ENCODE data around the gene GPC5.
"Not testable (repeated sequence)": the region's sequence is repeated elsewhere in the genome, so short reads cannot be mapped to it uniquely, and the experiment has no call there.

The GPC5 gene

DNA sequence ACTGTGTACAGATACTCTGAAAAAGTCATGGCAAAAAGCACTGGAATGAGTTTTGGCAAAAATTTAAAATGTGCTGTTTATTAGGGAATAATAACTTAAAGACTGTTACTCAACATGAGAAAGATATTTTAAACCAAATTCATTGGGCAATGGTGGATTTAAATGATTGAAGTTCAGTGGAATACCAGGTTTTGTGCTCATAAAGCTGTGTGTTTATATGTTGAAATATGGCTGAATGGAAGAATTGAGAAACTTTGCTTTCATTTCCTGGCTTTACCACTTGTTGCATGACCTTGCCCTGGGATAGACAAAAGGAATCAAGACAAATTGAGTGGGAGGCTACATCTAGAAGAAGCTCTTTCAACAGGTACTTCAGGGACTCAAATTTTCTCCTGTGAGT, 246.4 kb downstream of the GPC5 start:
- no peak for DNase-seq (ENCODE audit: low read depth in 2 of 3, low spot score in 2 of 3)

DNA sequence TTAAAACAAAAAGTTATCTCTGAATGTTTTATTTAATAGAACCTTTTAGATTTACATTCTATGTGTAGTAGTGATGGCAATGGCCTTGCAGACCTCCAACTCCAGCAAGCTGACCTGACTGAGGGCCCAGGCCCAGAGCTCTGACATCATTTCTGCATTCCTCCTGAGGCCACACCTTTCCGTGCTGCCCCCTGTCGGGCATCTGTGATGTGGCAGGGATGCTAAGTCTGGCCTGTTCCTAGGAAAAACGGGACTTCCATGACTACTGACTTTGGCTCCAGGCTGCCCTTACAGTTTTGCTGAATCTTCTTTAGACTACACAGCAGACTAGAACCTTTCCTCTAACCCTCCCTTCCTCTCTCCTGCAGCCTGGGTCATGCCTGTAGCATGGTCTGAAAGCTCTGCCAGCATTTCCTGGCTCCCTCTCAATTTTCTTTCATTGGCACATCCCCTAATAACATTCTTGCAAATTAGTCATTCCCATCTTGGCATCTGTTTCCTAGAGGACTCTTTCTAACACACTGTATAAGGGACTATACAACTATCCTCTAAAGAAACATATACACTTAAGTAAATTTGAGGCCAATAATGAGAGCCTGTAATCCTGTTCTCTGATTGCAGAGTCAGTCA, 249.1 kb downstream of the GPC5 start:
- no peak for DNase-seq (ENCODE audit: low read depth in 2 of 3, low spot score in 2 of 3)

DNA sequence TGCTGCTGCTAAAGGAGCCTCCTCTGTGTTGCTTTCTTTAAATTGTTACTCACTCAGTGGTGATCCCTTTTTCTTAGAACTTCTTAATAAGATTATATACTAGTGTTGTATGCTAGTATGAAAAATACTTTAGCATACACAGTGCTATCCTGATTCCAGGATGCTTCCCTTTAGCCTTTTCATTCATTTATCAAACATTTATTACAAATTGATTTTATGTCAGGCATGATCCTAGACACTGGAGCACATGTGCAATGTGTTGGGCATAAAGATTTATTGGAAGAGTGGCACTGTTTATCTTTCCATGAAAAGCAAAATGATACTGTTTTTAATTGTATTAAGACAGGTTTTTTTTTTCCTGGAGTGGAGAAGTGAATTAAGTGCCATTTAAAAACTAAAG, 249.6 kb downstream of the GPC5 start:
- no peak for DNase-seq (ENCODE audit: low read depth in 2 of 3, low spot score in 2 of 3)

DNA sequence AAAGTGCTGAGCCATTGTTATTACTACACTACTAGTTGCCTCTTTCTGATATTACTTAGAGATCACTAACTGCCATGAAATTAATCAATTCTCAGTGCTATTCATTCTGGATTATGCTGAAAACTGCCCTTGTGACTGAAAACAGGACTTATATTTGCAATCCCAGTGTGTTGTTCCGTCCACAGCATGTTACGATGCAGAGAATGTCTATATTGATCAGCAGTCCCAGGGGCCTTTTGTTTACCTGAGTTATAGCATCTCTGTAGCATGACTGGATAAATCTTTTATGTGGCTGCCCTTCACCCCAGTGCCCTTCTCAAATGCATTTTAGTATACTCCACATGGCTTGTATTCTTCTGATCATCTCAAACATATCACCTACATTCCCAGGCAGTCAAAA, 251.0 kb downstream of the GPC5 start:
- DNase-seq (ENCODE audit: low read depth in 2 of 3, low spot score in 2 of 3) = no peak

DNA sequence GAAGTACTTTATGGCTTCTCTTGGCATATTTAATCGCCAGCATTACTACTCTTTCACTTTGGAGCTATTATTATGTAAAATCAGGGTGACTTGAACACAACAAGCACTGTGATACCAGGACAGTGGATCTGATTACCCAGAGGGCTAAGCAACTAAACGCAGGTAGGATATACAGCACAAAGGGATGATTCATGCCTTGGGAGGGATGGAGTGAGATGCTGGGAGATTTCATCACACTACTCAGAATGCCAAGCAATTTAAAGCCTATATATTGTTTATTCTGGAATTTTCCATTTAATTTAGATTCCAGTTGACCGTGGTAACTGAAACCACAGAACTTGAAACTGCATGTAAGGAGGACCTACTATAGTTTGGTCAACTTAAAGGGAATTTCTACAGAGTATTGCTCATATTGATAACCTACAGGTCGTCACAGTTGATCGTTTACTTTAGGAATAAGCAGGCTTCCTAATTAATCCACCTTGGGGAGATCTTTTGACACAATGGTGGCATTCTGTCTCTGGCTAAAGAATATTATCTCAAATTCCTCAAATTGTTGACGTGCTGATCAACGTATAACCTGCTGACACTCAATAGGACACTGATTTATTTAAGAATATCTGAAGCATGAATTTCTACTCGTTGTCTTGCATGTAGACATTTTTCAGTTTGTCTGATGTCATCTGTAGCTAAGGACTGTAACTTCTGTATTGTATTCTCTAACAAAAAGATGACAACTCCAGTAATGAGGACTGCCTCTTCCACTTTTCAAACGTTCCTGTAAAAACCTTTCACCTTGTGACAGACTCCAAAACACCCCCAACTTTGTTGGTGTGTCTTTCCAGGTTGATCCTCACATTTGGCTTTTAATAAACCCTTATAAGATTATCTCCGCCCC, 254.2 kb downstream of the GPC5 start:
- no peak for DNase-seq (ENCODE audit: low read depth in 2 of 3, low spot score in 2 of 3)

DNA sequence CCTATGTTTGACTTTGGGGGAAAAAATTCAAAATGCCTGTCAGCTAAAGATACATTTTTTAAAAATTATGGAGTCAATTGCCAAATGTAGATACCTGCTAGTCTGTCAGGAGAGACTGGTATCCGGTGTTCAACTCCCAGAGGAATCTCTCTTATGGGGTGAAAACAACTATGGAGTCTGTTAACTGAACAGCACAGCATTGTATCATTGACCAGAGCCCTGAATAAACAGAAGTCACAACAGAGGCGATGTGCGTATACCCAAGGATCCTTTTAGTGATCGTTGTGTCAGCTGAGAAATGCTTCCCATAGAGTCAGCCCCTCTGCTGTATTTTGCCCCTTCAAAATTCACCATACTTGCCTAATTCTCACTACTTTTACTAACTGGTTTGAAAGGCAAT, 257.3 kb downstream of the GPC5 start:
- no peak for DNase-seq (ENCODE audit: low read depth in 2 of 3, low spot score in 2 of 3)

DNA sequence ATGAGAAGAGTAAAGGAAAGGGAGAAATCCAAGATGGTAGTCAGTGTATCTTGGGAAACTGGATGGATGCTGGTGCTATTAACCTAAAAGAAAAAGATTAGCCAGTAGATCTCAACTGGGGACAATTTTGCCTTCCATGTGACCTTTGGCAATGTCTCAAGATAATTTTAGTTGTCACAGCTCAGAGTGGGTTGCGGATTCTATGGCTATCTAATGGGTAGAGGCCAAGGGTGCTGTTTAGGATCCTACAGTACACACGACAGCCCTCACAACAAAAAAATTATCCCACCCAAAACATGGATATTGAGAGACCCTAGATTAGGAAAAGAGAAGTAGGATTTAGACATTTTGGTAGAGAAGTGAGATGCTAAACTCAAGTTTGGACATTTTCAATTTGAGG, 258.9 kb downstream of the GPC5 start:
- no peak for DNase-seq (ENCODE audit: low read depth in 2 of 3, low spot score in 2 of 3)

DNA sequence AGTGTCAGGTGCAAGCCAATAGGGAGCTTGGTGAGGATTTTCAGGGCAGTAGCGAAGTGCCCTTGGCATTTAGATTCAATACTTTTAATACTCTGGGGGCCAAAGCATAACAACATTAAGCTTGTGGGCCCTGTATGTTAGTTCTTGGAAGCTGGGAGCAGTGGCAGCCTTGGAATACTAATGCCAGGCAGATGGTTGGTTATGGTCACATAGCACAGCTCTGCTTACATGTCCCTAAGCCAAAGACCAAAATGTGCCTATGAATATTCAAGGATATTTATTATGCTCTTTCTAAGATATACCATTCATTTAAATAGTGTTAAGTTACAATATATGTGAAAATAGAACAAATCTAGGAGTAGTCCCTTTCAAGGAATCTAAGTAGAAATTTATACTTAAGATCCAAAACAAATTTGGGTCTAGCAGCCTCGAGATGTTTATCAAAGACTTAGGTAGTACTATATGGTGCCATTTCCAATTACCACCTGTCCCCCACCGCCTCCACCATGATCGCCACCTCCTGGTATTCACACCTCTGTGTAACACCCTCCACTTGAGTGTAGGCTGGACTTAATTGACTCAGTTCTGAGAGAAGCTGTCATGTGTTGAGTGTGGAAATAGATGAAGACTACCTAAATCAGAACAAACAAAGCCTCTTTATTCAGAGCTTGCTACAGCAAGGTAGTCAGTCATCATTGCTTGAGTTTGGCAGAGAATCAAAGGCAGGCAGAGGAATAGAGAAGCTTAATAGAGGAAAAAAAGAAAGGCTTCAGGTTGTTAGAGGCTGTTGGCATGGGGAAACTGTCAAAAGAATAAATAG, 261.0 kb downstream of the GPC5 start:
- no peak for DNase-seq (ENCODE audit: low read depth in 2 of 3, low spot score in 2 of 3)

DNA sequence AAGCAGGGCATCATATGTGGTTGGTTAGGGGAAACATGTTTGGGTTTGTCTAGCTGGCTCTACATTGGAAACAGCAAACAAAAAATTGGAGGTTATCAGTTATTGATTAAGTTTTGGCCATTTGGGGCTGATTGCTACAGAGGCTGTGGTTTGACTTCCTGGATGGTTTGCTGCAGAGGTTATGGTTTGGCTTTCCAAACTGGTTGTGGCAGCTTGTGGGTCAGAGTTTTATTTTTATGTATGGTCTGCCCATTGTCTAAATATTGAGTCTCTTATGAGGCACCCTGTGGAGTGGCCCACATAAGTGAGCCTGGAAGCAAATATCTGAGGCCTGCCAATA, 261.6 kb downstream of the GPC5 start:
- no peak for DNase-seq (ENCODE audit: low read depth in 2 of 3, low spot score in 2 of 3)

DNA sequence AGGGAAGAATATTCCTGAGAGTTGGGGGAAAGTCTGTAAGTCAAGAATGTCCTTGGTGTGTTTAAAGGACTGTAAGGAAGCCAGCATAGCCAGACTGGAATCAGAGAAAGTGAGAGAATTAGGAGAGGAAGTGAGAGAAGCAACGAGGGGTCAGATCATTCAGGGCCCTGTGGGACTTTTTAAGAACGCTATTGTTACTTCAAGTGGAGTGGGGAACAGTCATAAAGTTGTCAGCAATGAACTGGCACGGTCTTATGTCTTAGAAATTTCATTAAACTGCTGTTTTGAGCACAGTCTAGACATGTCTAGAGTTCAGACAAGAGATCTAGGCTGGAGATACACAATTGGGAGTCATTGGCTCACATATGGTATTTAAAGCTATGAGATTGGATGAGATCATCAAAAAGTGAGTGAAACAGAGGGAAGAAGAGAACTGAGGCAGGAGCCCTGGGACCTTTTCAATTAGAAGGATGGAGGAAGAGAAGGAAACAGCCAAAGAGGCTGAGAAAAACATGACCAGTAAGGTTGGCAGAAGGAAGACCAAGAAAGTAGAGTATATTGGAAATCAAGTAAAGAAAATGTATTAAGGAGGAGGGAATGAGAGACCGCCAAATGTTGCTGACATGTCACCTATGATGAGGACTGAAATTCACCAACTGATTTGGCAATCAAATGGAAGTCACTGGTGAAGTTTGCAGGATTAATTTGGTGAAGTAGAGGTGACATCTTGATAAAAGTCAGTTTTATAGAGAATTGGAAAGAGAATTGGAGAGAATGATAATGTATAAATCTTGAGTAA, 263.5 kb downstream of the GPC5 start:
- DNase-seq (ENCODE audit: low read depth in 2 of 3, low spot score in 2 of 3) = no peak

DNA sequence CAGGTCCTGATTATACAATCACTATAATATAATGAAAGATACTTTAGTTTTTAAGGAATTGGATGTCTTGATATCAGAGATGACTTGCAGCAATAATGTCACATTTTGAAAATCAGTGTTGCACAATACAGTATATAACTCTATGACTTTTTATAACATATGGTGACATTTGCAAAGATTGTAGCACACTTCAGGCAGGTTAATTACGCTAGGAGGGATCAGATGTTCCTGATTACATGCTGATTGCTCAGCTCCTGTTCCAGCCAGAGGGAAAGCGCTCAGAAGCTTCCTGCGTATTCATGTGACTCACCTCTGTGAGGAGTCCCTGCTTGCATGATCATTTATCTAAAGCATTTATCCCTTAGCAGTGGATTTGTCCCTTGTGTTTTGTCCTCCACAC, 265.6 kb downstream of the GPC5 start:
- no peak for DNase-seq (ENCODE audit: low read depth in 2 of 3, low spot score in 2 of 3)

DNA sequence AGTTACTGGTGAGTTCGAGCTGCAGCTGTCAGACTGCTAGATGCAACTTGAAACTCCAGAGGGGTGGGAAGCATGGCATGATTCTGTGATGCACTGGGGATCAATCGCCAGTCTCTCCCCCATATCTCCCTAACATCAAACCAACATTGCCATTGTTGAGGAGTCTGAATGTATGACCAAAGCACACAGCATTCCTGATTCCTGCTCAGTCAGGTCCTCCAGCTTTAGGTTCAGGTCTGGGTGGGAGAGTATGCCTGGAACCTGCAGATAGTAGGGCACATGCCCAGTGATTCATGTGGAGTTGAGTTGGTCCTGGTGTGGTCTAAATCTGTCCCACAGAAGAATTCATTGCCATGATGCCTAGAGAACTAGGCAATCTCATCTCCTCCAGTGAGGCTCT, 269.1 kb downstream of the GPC5 start:
- no peak for DNase-seq (ENCODE audit: low read depth in 2 of 3, low spot score in 2 of 3)

DNA sequence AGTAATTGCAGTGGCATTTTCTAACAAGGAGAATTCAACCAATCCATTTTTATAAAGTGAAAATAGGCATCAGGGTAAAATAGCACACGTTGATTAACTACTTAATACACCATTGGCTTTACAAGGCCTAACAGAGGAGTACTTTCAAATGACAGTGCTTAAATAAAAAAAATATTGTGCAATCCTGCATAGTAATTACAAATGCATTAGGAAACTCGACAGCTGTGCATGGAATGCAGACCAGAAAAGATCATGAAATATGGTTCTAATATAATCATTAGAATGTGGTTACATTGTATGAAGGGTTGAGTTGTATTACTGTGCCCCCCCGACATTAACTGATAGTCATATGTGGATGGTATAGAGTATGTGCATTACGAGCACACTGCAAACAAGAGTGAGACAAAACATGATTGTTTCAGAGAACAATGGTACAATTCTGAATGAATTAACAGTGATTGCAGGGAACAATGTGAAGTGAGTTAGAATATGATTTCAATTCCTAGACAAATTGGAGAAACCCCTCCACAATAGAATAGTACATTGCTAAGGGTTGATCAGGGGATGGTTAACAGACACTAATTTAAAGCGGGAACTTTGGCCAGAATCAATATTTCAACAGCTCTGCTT, 270.6 kb downstream of the GPC5 start:
- no peak for DNase-seq (ENCODE audit: low read depth in 2 of 3, low spot score in 2 of 3)

DNA sequence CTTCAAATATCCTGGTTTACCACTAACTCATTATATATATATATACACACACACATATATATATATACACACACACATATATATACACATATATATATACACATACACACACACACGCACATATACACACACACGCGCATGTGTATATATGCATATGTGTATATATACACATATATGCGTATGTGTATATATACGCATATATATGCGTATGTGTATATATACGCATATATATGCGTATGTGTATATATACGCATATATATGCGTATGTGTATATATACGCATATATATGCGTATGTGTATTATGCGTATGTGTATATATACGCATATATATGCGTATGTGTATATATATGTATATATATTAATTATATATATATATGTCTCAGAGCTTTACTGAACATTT, 275.9 kb downstream of the GPC5 start:
- not testable (repeated sequence) for DNase-seq (ENCODE audit: low read depth in 2 of 3, low spot score in 2 of 3)

DNA sequence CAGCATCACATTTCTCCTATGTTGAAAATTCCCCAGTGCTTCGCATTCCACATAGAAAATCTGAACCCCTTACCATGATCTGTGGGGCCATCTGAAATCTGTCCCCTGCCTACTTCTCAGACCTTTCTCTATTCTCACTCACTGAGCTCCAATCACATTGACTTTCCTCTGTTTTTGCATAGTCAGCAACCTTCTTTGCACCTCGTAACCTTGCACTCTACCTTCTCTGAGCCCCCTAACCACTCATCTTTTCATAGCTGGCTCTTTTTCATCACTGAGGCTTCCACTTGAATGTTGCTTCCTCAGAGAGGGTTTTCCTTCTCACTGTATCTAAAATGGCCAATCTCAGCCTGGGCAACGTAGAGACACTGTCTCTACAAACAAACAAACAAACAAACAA, 286.3 kb downstream of the GPC5 start:
- DNase-seq (ENCODE audit: low read depth in 2 of 3, low spot score in 2 of 3) = no peak

DNA sequence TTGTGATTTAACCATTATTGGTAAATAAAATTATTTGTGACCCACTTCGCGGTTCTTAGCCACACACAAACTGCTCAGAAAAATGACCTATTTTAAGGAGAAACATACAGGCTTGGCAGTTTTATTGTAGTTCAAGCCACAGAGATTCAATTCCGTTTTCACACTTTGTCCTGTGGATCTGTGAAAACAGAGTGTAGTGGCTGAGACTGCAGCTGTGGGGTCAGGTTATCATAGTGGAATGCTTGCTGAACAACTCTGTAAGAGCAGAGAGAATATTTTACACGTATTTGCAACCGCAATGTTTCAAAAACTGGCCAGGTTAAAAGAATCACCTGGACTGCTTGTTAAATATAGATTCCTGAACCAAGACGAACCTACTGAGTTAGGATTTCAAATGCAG, 292.5 kb downstream of the GPC5 start:
- no peak for DNase-seq (ENCODE audit: low read depth in 2 of 3, low spot score in 2 of 3)

DNA sequence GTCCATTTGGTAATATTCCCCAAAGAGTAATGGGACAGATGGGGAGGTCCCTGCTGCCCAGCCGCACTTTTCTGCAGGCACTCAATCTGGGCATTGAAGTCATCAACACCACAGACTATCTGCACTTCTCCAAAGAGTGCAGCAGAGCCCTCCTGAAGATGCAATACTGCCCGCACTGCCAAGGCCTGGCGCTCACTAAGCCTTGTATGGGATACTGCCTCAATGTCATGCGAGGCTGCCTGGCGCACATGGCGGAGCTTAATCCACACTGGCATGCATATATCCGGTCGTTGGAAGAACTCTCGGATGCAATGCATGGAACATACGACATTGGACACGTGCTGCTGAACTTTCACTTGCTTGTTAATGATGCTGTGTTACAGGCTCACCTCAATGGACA, 295.0 kb downstream of the GPC5 start:
- DNase-seq (ENCODE audit: low read depth in 2 of 3, low spot score in 2 of 3) = no peak

DNA sequence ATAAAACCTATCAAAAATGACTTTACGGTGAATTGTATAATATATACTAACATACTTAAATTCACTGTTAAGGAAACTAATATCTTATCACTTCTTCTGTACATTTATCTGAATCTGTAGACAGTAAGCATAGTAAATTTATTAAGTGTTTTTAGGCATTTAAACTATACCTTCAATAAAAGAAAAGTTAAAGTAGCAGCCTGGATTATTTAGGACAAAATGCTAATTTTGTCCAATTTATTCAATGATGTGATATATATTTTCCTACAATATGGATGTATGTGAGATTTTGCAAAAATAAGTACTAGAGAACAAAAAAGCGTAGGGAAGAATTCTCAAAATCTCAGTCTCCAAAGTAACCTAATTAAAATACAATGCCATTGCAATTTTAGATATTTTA, 299.9 kb downstream of the GPC5 start:
- no peak for DNase-seq (ENCODE audit: low read depth in 2 of 3, low spot score in 2 of 3)

DNA sequence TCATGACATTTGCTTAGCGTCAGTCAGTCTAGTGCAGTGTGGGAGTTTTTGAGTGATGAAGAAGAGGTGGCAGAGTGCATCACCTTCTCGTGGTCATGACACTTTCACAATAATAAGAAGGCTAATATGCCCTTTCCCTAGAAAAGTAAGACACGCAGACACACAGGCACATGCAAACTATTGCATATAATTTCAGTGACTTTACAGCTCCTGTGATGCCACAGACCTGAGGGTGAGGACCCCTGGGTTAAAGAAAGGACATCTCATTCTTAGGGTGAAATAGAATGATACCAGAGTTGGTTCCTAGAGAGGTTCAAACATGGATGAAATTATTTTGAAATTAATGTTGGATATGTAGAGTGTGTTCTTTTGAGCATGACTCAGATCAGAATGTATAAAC, 300.3 kb downstream of the GPC5 start:
- DNase-seq (ENCODE audit: low read depth in 2 of 3, low spot score in 2 of 3) = no peak

DNA sequence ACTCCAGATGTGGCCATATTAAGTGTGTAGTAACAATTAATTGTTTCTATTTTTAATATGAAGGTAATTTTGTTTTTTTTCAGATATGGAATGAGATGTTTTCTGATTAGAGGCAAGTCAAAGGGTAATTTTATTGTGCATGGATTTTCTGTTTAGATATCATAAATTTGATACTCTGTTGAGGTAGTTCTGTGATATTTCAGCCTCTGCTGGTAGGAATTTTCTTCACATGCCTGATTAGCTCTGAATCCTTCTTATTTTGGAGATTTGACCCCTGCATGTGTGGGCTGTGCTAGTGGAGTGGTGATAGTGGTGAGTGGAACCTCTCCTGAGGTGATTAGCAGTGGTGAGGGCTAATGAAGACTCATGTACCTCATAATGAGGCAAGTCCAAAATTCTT, 301.4 kb downstream of the GPC5 start:
- no peak for DNase-seq (ENCODE audit: low read depth in 2 of 3, low spot score in 2 of 3)

DNA sequence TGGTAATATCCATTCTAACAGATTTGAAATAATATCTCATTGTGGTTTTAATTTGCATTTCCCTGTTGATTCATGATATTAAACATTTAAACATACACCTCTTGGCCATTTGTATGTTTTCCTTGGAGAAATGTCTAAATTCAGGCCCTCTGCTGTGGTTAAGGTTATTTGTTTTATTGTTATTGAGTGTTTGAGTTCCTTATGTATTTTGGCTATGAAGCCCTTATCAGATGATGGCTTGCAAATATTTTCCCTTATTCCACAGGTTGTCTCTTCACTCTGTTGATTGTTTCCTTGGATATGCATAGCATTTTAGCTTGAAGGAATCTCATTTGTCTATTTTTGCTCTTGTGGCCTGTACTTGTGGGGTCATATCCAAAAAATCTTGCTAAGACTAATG, 303.6 kb downstream of the GPC5 start:
- no peak for DNase-seq (ENCODE audit: low read depth in 2 of 3, low spot score in 2 of 3)

Data from activated CD8-positive, alpha-beta memory T cell treated with anti-CD3 and anti-CD28 coated beads for 48 hours (primary cell).